GM12878 (cell line): Measurements from ENCODE around the gene LOXL4. TPM values are rescaled to one million over a fixed set of nuclear protein-coding genes. Genes with fewer than 3 reads are reported as not detected.

Experiments used
- ATAC-seq: fragments of 200-7000 bp; cut with Tn5 transposase; 3 replicates; pipeline ENCODE4 v1.9.1; 2020; ENCODE audit warnings: mild to moderate bottlenecking, moderate library complexity
- BruUV-seq: library from RNA; stranded (reverse); fragments of 400-500 nt; replicated peaks from 2 replicates; lab custom pipeline; 2021; lab: Mats Ljungman, UMichigan
- CTCF ChIA-PET: fragments of 300-600 bp; sonication (Branson Sonifier 250); formaldehyde crosslinking; extraction: SDS; loops from one replicate; lab custom pipeline; 2021; ENCODE audit warnings: inconsistent platforms; lab: Yijun Ruan, JAX
- POLR2A ChIA-PET: fragments of 350-600 bp; formaldehyde crosslinking; extraction: SDS; loops from one replicate; lab custom pipeline; 2021; ENCODE audit warnings: inconsistent platforms; lab: Charles Lee
- RAD21 ChIA-PET: fragments of 300-600 bp; sonication (Branson Sonifier 250); formaldehyde crosslinking; loops from one replicate; lab custom pipeline; 2023; ENCODE audit warnings: antibody characterized with exemption; ENCODE audit not compliant: unreplicated experiment; lab: Charles Lee
- SMC1A ChIA-PET: fragments of 300-600 bp; sonication (Branson Sonifier 250); formaldehyde crosslinking; loops from one replicate; lab custom pipeline; 2023; ENCODE audit not compliant: unreplicated experiment, uncharacterized antibody; lab: Charles Lee
- DNase-seq: peaks from one replicate; pipeline ENCODE4 v3.0.0-alpha.2; 2011; ENCODE audit warnings: low read depth, low spot score
- FAIRE-seq: peaks from 3 replicates; lab custom pipeline; 2011; peaks lifted over from hg19 to GRCh38; lab: Jason Lieb, UNC
- H2AFZ ChIP-seq: 2 replicates; pipeline ENCODE4 v1.6.0; 2011; ENCODE audit warnings: low read depth, low read length, control low read depth; ENCODE audit not compliant: control insufficient read depth
- H3K27ac ChIP-seq: 2 replicates; pipeline ENCODE4 v1.5.1; 2011; ENCODE audit warnings: control low read depth; ENCODE audit not compliant: control insufficient read depth, insufficient read depth
- H3K27me3 ChIP-seq, 2 experiments: replicated peaks in 1 of 2; 2 replicates each; pipeline versions ENCODE4 v1.6.0 to v1.6.1; 2011; ENCODE audit warnings: low read length in 1 of 2; ENCODE audit not compliant: control insufficient read depth in 2 of 2, insufficient read depth in 2 of 2
- H3K36me3 ChIP-seq, 2 experiments: 2 replicates each; pipeline ENCODE4 v1.5.1; 2011; ENCODE audit warnings: low read length in 1 of 2; ENCODE audit not compliant: control insufficient read depth in 2 of 2, insufficient read depth in 2 of 2
- H3K4me1 ChIP-seq: 2 replicates; pipeline ENCODE4 v1.6.1; 2011; ENCODE audit warnings: mild to moderate bottlenecking, low read length, moderate library complexity, mixed read lengths; ENCODE audit not compliant: control insufficient read depth, insufficient read depth
- H3K4me2 ChIP-seq: 2 replicates; pipeline ENCODE4 v1.6.0; 2011; ENCODE audit warnings: control low read depth; ENCODE audit not compliant: control insufficient read depth, insufficient read depth
- H3K4me3 ChIP-seq: fragments of 200-600 bp; sonication (generic); 2 replicates; pipeline ENCODE4 v1.5.1; 2016
- H3K79me2 ChIP-seq: 2 replicates; pipeline ENCODE4 v1.6.0; 2011; ENCODE audit warnings: low read length; ENCODE audit not compliant: control insufficient read depth, insufficient read depth
- H3K9ac ChIP-seq: 2 replicates; pipeline ENCODE4 v1.8.0; 2011; ENCODE audit warnings: low read length, control low read depth, mixed read lengths; ENCODE audit not compliant: control insufficient read depth, insufficient read depth
- H3K9me3 ChIP-seq: replicated peaks from 3 replicates; pipeline ENCODE4 v1.5.1; 2011; ENCODE audit warnings: mild to moderate bottlenecking, low read length; ENCODE audit not compliant: control insufficient read depth, insufficient read depth
- H4K20me1 ChIP-seq: 2 replicates; pipeline ENCODE4 v1.6.0; 2011; ENCODE audit not compliant: control insufficient read depth, insufficient read depth
- EP300 ChIP-seq, 2 experiments: fragments of 150-350 bp in 1 of 2; IDR thresholded peaks; 2 replicates each; pipeline ENCODE4 v1.6.1; 2011 to 2012; ENCODE audit warnings: low read depth in 2 of 2, low read length in 2 of 2, borderline replicate concordance in 1 of 2, improper control_type of control experiment in 1 of 2, inconsistent platforms in 1 of 2; ENCODE audit not compliant: control insufficient read depth in 1 of 2
- FOXK2 ChIP-seq: fragments of 450-650 bp; IDR thresholded peaks from 2 replicates; pipeline ENCODE4 v1.6.1; 2017; ENCODE audit warnings: mild to moderate bottlenecking, moderate library complexity
- JUNB ChIP-seq: IDR thresholded peaks from 2 replicates; pipeline ENCODE4 v1.6.1; 2016; ENCODE audit warnings: antibody characterized with exemption, mild to moderate bottlenecking
- KAT2A ChIP-seq: conservative IDR thresholded peaks from 2 replicates; pipeline ENCODE4 v1.6.1; 2011; ENCODE audit warnings: low read depth, low read length; ENCODE audit not compliant: control insufficient read depth
- POLR2A ChIP-seq: IDR thresholded peaks from 2 replicates; pipeline ENCODE4 v1.6.1; 2011; ENCODE audit warnings: low read depth, mild to moderate bottlenecking, low read length
- SRF ChIP-seq, 2 experiments: IDR thresholded peaks; 2 replicates each; pipeline ENCODE4 v1.6.1; 2011; ENCODE audit warnings: low read depth in 2 of 2, low read length in 2 of 2, mild to moderate bottlenecking in 1 of 2, moderate library complexity in 1 of 2
- TAF1 ChIP-seq: IDR thresholded peaks from 2 replicates; pipeline ENCODE4 v1.6.1; 2011; ENCODE audit warnings: mild to moderate bottlenecking, low read depth, low read length, borderline replicate concordance
- ZNF207 ChIP-seq: fragments of 450-650 bp; IDR thresholded peaks from 2 replicates; pipeline ENCODE4 v1.6.1; 2014; ENCODE audit warnings: antibody characterized with exemption, mild to moderate bottlenecking, borderline replicate concordance
- WGBS: methylation state at CpG from one replicate; pipeline ENCODE4 v1.1.6; 2016; ENCODE audit warnings: low lambda C conversion rate; ENCODE audit not compliant: insufficient replicate concordance, insufficient coverage; ENCODE audit errors: missing lambda C conversion rate; 5-methylcytosine and 5-hydroxymethylcytosine counted together
- in situ Hi-C: fragments of 300-500 bp; cut with MboI; formaldehyde crosslinking; loops from 9 replicates; pipeline ENCODE4 v1.14.3; 2018; ENCODE audit warnings: mixed read lengths
- intact Hi-C: fragments of 100-400 bp; cut with micrococcal nuclease; formaldehyde crosslinking; loops from one replicate; pipeline ENCODE4 v1.14.2; 2022; ENCODE audit not compliant: unreplicated experiment
- polyA plus RNA-seq, 11 experiments: library from polyadenylated mRNA; depleted of rRNA in 4 of 11; unstranded in 6 of 11; stranded (reverse) in 5 of 11; fragments of >200 nt; fragmentation: Nextera tagmentation in 4 of 11; fragmentation: Illumina TruSeq in 1 of 11; extraction: Ambion mirVana in 4 of 11; extraction: Trizol in 1 of 11; gene quantifications; 1 replicate in 1 of 11; 2 replicates in 10 of 11; pipeline versions ENCODE4 v1.2.1 to v1.2.3, GENCODE V29; 2011 to 2016; ENCODE audit warnings: inconsistent platforms in 2 of 11, missing spikeins in 2 of 11, low read depth in 1 of 11
- total RNA-seq, 4 experiments: library from RNA; depleted of rRNA in 3 of 4; stranded (reverse); fragments of >200 nt in 3 of 4; fragmentation: Illumina TruSeq in 1 of 4; extraction: Trizol in 1 of 4; gene quantifications; 2 replicates each; pipeline versions ENCODE4 v1.2.1 to v1.2.3, GENCODE V29; 2013 to 2021

LOXL4 gene
- total and polyA plus RNA-seq, 10 of the 15 experiments (the other 5 are each of a cell fraction or from before 2014, with no cell fraction given) = 0.02 to 0.12 (median 0.08) TPM; not detected in 3

GRCh38 chr10:98253499-98253898 is 14.5 kb downstream of the LOXL4 start (continued):
- TF ChIP-seq FOXK2 (no peak), TAF1 (no peak), ZNF207 (no peak), KAT2A (no peak), EP300 (IDR thresholded peaks at IDR 0.05; ENCODE audit: borderline replicate concordance in 1 of 2, control insufficient read depth in 1 of 2, low read depth in 2 of 2, low read length in 2 of 2) (no peak), SRF (IDR thresholded peaks at IDR 0.05; ENCODE audit: low read depth in 2 of 2, low read length in 2 of 2) (no peak)

- in situ Hi-C loops = no loop called here
- ChIA-PET SMC1A (no interaction called here), CTCF (no interaction called here), RAD21 (no interaction called here), POLR2A (no interaction called here)
- peaks cover 1 to 7% of the 10 kb centered on the region in 2 experiments; a peak in 2 of 4 replicates for H3K36me3 ChIP-seq
- DNase-seq (no peak), ATAC-seq (no peak), FAIRE-seq (no peak)
- H3K27me3 ChIP-seq = no peaks in the 10 kb centered on the region
- H3K79me2 ChIP-seq = no peaks in the 10 kb centered on the region
- H3K9me3 ChIP-seq = no peaks in the 10 kb centered on the region
- no peak overlapping the region for H3K4me2 ChIP-seq
- intact Hi-C loops = no loop called here
- 99% methylated on average over 7 of the region's 7 CpGs for WGBS
- no peak overlapping the region for H2AFZ ChIP-seq
- no peak overlapping the region for H3K27ac ChIP-seq
- H3K4me3 ChIP-seq = no peak overlapping the region
- TF ChIP-seq POLR2A (peak; percentile 32; the same call in 1 of the 2 replicates), JUNB (no peak)
- H4K20me1 ChIP-seq = no peaks in the 10 kb centered on the region; the same call in 1 of the 2 replicates
- H3K9ac ChIP-seq = no peak overlapping the region
- no peaks in the 10 kb centered on the region for H3K4me1 ChIP-seq
- BruUV-seq = no TSS peak
Measured at GRCh38 chr10:98252464-98252863, 15.5 kb downstream of the LOXL4 start.
